MM.1S (cell line): ENCODE data around the gene GPD1L.

Experiments used
- CTCF ChIP-seq: fragments of 300-600 bp; sonication (generic); IDR thresholded peaks from 2 replicates; pipeline ENCODE4 v1.5.1; 2016; ENCODE audit warnings: antibody characterized with exemption, low read length, mixed read lengths
- EZH2 ChIP-seq: fragments of 300-600 bp; sonication (generic); optimal IDR thresholded peaks from 2 replicates; pipeline ENCODE3; 2017; ENCODE audit warnings: low read depth, mild to moderate bottlenecking, antibody characterized with exemption, low read length, mixed read lengths
- EZH2phosphoT487 ChIP-seq: fragments of 300-600 bp; sonication (generic); IDR thresholded peaks from 2 replicates; pipeline ENCODE4 v1.6.1; 2018; ENCODE audit warnings: antibody characterized with exemption, low read length

GRCh38 chr3:32175607-32176197, 69.3 kb downstream of the GPD1L start:
- TF ChIP-seq CTCF (peak; percentile 69), EZH2 (no peak), EZH2phosphoT487 (no peak)
